NCI-H446 (cell line): ENCODE results near the gene LSAMP.
"Not testable (repeated sequence)": the region's sequence is repeated elsewhere in the genome, so short reads cannot be mapped to it uniquely, and the experiment has no call there.

Experiments
- DNase-seq, 2 experiments: peaks; one replicate each; lab custom pipeline; 2025; lab: John Stamatoyannopoulos, UW

Gene LSAMP

DNA sequence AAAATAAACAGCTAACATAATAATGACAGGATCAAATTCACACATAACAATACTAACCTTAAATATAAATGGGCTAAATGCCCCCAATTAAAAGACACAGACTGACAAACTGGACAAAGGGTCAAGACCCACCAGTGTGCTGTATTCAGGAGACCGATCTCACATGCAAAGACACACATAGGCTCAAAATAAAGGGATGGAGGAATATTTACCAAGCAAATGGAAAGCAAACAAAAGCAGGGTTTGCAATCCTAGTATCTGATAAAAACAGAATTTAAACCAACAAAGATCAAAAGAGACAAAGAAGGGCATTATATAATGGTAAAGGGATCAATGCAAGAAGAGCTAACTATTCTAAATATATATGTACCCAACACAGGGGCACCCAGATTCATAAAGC lies 692.3 kb downstream of the LSAMP start:
- DNase-seq: not testable (repeated sequence)
